GM19035 (cell line): Measurements from ENCODE around the gene GSDME.
A peak's percentile ranks its signal among the peaks of the same experiment; 100 is the strongest.
"Not testable (repeated sequence)": the region's sequence is repeated elsewhere in the genome, so short reads cannot be mapped to it uniquely, and the experiment has no call there.

Experiments used
- ATAC-seq: cut with Tn5 transposase; IDR thresholded peaks from one replicate; pipeline ENCODE4 v1.9.1; 2021; ENCODE audit not compliant: unreplicated experiment

The GSDME gene

GRCh38 chr7:24742506-24743162, 14.6 kb downstream of the GSDME start:
- no peak for ATAC-seq

DNA sequence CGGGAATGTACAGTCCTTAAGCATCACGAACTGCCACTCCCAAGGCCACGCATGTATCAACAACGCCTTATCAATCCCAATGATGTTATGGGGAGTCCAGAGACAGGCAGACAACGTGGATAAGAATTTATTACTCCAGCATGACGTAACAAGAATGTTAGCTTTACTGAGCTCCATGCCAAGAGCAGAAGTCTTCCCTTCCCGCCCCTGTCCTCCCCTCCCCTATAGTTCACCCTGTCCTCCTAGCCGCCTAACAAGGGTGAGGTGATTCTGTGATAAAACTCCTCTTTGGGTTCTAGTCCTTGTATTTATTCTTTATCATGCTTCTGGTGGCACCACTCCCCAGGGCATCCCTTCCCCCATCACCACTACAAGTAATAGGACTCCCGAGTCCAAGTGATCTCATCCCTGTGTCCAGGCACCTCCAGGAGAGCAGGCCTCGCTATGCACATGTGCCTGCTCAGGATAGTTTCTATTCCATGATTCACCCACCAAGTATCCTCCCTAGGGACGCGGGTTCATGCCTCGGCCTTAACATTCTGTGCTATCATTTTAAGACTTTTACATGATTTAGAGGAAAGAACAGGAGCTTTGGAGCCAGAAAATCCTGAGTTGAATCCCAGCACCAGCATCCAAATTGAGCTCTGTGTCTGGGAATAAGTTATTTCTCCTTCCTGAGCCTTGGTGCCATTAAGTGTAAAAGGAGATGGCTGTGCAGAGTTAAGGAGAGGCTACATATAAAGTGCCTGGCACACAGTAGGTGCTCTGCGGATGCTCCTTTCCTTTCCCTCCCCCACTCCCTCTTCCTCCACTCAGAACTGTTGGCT, 15.4 kb downstream of the GSDME start:
- ATAC-seq = no peak

DNA sequence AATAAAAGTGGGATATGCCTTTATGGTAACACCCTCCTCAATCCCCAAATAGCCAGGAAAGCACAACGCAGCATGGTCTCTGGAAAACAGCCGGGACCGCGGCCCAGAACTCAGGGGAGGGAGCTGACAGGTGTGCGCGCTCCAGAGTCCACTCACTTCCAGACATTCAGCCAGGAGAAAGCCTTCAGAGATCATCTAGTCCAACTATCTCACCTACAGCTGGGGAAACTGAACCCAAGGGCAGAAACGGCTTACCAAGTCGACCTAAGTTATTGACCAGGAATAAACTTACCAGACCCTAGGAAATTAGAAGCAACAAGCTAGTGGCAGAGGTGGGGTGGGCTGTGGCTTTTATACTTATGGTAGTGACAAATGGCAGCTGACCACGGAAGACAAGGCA, 16.4 kb downstream of the GSDME start:
- ATAC-seq = no peak

DNA sequence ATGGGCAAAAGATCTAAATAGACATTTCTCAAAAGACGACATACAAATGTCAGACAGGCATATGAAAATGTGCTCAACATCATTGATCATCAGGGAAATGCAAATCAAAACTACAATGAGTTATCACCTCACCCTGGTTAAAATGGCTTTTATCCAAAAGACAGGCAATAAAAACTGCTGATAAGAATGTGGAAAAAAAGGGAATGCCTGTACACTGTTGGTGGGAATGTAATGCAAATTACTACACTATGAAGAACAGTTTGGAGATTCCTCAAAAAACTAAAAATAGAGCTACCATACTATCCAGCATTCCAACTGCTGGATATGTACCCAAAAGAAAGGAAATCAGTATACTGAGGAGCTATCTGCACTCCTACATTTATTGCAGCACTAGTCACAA, 18.0 kb downstream of the GSDME start:
- no peak for ATAC-seq

DNA sequence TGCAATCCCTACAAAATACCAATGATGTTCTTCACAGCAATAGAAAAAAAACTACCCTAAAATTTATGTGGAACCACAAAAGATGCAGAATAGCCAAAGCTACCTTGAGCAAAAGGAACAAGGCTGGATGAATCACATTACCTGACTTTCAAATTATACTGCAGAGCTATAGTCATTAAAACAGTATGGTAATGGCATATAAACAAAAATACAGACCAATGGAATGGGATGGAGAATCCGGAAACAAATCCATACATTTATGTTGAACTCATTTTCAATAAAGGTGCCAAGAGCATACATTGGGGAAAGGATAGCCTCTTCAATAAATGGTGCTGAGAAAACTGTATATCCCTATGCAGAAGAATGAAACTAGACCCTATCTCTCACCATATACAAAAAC, 18.7 kb downstream of the GSDME start:
- ATAC-seq = no peak

GRCh38 chr7:24737281-24737680, 20.0 kb downstream of the GSDME start:
- ATAC-seq = no peak

- not testable (repeated sequence) for ATAC-seq
These were observed 21.7 kb downstream of the GSDME start for GRCh38 chr7:24735594-24735993.

DNA sequence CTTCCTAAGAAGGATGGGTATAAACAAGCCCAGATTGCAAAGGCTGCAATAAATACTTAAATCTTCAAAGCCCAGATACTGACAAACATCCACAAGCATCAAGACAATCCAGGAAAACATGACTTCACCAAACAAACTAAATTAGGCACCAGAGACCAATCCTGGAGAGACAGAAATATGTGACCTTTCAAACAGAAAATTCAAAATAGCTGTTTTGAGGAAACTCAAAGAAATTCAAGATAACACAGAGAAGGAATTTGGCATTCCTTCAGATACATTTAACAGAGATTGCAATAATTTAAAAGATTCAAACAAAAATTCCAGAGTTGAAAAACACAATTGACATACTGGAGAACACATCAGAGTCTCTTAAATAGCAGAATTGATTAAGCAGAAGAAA, 23.0 kb downstream of the GSDME start:
- ATAC-seq = no peak

- ATAC-seq = peak; percentile 12
These were observed 23.7 kb downstream of the GSDME start for GRCh38 chr7:24733414-24734060.

- ATAC-seq = peak; percentile 50
These were observed 24.4 kb downstream of the GSDME start for GRCh38 chr7:24732646-24733413.

DNA sequence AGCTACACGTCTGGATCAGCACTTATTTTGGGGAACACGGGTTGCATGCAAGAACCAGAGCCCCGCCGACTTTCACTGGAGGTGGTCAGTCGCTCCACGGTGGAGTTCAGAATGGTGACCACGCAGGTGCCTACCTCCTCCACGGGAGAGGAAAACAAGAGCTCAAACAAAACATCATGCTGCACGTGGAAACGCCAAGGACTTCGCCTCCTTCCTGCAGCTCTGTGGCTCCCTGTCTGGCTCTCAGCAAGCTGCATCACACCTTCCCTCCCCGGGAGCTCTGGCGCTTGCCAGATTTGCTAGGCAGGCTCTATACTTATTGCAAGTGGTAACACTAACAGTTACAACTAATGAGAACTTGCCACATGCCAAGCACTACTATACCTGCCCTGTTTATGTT, 26.0 kb downstream of the GSDME start:
- no peak for ATAC-seq

GRCh38 chr7:24730018-24730369, 27.3 kb downstream of the GSDME start:
- ATAC-seq = no peak

DNA sequence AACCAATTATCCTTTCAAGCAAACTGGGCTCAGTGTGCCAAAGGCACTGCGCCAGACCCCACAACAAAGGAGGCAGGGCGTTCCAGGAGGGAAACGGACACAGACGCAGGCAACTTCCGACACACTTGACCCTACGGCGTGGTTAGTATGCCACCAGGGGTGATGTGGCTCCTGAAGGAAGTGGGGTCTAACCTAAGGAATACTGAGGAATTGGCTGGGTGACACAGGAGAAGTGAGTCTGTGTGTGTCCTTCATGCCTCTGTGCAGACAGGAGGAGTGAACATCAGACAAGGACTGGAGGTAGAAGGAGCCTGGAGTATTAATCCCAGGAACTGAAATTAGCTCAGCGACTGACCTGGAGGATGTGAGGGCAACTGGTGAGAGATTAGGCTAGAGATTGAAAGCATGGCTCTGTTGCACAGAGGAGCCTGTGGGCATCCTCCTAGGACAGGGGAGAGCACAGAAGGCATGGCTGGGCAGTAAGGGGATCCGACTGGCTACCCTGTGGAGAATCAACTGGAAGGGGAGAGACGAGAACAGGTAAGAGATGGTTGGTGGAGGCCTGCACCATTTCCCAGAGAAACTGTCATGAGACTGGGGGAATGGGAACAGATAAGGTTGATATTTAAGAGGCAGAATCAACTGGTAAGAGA, 27.8 kb downstream of the GSDME start:
- no peak for ATAC-seq

- ATAC-seq = no peak
These were observed 28.5 kb downstream of the GSDME start for GRCh38 chr7:24728503-24729364.

GRCh38 chr7:24728121-24728500, 29.2 kb downstream of the GSDME start:
- no peak for ATAC-seq

DNA sequence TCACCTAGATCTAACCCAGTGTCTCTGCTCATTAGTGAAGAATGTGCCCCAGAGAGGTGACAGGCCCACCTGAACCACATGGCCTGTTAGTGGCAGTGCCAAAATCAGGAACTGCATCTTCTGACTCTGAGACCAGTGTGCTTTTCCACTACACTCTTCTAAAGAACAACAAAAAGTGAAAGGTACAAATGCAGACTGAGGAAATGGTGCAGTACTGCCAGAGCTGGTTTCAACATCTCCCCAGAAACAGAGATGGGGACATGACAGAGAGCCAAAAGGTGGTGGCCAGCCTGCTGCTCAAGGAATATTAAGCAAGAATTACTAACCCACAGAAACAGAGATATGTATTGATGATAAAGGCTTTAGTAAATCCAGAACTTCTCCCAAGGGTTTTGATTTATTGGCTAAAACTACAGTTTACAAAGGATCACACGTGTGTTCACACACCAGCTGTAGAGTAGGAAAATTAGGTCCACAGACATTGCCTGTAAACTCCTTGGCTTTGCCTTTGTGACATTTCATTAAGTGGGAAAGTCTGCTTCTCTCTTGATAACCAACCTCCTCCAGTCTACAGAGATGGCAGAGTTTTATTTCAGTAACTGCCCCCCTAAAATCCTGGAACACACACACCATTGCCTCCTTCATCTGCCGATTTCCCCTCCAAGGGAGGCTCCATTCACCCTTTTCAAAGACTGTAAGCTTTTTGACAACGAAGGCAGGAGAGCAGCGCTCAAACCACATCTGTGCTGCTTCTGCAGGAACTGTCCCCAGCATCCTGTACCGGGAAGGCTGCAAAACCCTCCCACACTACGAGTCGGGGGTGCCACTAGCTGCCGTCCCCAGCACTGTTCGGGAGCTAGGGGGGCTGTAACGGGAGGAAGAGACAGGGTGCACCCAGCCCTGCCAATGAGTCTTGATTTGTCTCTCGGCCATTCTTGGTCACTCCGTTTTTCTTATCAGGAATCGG, 29.8 kb downstream of the GSDME start:
- peak; percentile 87 for ATAC-seq

DNA sequence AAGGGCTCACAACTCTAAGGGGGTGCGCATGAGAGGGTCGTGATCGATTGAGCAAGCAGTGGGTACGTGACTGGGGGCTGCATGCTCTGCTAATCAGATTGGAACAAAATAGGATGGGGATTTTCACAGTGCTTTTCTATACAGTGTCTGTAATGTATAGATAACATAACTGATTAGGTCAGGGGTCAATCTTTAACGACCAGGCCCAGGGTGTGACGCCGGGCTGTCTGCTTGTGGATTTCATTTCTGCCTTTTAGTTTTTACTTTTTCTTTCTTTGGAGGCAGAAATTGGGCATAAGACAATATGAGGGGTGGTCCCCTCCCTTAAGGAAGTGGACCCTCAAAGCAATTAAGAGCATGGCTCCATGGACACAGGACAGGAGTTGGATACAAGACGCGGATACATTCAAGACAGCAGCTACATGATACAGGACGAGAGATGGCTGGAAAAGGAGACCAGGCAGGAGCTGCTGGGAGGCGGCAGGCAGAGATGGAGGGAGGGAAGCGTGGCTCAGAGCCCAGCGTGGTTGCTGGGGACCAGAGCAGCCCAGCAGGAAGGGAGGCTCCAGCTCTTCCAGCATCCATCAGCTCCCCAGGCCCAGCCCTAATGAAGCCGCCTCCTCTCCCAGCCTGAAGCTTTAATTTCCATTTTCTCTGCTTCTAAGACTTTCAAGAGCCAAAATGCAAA, 31.6 kb downstream of the GSDME start:
- no peak for ATAC-seq

GRCh38 chr7:24724451-24725190, 32.6 kb downstream of the GSDME start:
- ATAC-seq = no peak
